SKM-1 (cell line): ENCODE measurements around the gene ERC1.
"Not testable (repeated sequence)": the region's sequence is repeated elsewhere in the genome, so short reads cannot be mapped to it uniquely, and the experiment has no call there.

Experiments
- DNase-seq: peaks from one replicate; lab custom pipeline; 2025; ENCODE audit not compliant: unreplicated experiment; lab: John Stamatoyannopoulos, UW

The ERC1 gene

DNA sequence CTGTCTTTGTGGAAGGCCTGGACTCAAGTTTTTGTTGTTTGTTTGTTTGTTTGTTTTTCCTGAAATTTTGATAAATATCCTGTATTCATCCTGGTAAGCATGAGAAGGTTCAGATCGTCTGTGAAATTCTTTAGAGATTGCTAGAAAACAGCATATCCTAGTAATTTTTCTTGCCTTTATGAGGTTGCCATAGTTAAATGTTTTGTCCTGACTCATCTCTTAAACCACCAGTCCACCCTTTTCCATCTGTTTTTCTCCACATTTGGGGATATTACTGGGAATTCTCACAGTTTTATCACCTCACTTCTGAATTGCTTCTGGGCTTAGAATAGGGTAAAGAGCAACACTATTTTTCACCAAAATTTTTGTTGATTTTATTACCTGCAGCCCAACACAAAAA, 355.1 kb downstream of the ERC1 start:
- DNase-seq: no peak

DNA sequence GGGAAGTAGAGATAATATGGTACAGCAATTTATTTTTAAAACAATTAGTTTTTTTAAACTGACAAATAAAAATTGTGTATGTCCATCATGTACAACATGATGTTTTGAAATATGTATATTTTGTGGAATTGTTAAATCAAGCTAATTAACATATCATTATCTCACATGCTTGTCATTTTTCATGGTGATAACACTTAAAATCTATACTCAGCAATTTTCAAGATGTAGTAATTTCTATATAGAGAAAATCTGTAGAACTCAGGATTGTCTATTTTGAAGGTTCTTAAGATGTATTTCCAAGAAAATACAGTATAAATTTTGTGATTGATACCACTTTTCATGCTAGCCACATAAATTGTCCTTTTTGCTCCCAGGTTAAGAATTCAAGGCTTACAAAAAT, 356.3 kb downstream of the ERC1 start:
- DNase-seq: no peak

DNA sequence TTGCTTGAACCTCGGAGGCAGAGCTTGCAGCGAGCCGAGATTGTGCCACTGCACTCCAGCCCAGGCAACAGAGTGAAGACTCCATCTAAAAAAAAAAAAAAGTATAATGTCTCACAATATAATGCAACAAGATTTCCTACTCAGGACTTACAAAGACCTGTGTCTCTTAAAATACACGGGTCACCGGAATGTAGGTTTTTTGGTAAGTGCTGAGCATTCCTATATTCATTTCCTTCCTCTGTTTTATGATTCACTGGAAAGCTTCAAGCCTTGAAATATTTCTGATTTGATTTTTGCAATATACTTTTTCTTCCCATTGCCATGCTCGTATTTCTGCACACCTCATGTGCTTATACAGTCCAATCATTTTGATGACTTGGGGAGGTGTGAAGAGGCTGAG, 357.6 kb downstream of the ERC1 start:
- no peak for DNase-seq

DNA sequence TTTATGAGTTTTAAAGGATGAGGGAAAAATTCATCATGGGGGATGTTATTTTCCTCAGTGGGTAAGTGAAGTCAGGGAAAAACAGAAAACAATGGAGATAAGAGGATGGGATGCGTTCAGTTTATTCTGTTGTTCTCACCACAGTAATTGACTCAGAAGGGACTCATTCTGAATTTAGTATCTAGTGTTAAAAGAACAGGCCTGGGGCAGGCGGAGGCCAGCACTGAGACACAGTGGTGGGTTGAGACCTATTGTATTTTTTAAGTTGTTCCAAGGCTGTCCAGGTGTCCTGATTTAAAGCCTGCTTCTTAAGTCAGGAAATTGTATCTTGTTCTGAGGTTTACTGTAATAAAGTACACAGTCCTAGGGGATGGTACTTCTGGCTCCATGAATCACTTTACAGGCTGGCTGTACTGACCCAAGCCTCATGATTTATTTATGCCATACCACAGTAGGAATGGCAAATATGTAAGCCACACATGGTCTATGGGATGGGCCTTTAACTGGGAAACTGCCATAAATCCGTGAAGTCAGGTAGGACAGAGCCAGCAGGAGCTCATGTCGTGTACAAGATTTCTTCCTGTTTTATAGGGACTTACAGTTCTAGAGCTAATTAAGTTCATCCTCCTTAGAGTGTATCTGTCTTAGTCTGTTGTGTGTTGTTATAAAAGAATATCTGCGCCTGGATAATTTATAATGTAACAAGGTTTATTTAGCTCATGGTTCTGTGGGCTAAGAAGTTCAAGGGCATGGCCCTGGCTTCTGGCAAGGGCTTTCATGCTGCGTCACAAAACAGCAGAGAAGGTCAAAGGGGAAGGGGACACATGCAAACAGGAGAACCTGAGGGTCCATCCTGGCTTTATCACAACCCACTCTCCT, 359.3 kb downstream of the ERC1 start:
- no peak for DNase-seq

DNA sequence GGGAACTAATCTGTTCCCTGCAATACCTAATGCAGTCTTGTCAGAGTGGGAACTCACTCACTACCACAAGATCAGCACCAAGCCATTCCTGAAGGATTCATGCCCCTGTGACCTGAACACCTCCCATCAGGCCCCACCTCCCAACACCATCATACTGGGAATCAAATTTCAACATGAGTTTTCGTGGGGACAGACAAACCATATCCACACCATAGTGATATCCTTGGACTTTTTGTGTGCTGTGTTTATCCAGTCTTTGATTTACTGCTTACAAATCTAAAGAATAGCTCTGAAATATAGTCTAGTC, 359.9 kb downstream of the ERC1 start:
- DNase-seq: no peak

DNA sequence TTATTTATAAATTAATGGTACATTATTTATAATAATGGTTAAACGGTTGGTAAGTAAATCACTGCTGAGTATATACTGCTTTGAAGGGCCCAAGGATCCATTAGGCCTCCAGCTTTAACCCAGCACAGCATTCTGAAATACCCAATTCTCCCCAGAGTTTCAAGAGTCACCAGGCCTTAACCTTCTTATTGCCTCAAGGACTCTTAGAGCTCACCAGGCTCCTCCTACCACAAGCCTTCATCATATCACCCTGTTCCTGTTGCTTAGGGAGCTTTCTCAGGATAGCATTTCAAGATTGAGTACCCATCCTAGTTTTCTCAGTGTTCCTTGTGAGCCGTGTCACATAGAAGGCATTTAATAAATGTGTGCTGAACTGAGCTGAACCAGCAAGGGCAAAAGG, 360.9 kb downstream of the ERC1 start:
- DNase-seq: no peak

DNA sequence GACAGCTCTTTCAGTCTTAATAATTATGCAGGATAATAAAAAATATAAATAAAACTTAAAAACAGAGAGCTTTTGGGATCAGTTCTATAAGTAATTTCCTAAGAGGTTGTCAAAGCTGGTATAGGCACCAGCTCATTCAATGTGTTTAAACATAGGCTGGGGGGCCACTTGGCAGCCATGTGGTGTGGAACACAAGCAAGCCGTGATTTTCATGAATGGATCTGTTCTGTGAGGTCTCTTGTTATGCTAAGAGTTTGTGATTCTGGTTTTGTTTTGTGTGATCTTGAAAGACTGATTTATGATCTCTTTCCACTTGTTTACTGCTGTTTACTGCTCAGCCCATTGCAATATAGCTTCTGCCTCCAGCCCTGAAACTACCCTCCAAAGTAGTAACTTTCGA, 362.4 kb downstream of the ERC1 start:
- DNase-seq: no peak

DNA sequence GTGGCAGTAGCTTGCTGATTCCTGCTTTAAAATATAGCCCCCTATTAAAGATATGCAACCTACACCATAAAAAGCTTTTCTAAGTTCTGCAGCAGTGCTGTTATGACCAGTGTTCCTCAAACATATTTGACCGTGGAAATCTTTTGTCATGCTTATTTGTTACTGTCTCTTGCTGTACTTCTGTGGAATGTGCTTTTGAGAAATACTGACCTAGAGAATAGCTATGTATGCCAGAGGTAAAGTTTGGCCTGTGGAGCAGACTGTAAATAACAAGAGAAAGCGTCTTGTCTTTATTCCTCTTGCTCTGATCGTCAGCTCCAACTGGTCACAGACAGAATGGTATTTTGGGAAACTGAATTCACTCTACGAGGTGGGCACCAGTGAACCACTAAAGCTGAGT, 364.4 kb downstream of the ERC1 start:
- no peak for DNase-seq

DNA sequence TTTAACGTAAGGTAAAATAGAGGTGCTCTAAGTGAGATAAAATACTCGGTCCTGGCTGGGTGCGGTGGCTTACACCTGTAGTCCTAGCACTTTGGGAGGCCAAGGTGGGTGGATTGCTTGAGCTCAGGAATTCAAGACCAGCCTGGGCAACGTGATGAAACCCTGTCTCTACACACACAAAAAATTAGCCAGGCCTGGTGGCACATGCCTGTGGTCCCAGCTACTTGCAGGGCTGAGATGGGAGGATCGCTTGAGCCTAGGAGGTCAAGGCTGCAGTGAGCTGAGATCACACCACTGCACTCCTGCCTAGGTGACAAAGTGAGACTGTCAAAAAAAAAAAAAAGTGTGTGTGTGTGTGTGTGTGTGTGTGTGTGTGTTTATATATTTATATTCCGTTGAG, 364.8 kb downstream of the ERC1 start:
- DNase-seq: not testable (repeated sequence)

DNA sequence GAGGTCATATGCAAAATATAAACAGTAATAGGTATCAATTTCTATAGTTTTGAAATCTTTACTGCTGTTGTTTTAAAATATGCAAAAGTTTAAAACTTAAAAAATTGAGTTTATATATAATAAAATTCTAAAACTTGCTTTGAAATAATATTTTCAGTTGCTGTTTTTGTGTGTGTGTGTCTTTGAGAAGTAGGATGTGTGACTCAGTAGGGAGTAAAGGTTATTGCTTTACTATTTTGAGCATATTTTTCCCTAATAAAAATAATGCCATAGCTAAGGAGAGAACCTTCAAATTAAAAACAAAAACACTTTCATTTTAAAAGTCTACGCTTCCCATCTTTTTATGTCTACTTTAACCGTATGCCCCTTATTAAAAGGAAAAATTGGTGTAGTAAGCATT, 365.3 kb downstream of the ERC1 start:
- no peak for DNase-seq

DNA sequence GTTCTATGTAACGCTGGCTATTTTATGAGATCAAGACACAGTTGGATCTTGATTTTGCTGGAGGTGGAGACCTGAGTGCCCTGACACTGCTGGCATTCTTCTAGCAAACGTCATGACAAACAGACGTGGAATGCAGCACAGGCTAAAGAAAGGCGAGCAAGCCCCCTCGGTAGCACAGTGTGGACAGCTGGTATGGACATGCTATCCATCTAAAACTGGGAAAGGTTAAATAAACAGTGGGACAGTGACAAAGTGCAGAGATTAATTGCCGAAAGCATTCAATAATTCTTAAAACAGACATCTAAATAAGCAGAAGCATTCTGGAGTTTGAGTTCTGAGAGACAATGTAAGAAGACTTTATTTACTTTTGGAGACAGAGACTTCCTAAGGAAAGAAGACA, 366.1 kb downstream of the ERC1 start:
- DNase-seq: no peak

DNA sequence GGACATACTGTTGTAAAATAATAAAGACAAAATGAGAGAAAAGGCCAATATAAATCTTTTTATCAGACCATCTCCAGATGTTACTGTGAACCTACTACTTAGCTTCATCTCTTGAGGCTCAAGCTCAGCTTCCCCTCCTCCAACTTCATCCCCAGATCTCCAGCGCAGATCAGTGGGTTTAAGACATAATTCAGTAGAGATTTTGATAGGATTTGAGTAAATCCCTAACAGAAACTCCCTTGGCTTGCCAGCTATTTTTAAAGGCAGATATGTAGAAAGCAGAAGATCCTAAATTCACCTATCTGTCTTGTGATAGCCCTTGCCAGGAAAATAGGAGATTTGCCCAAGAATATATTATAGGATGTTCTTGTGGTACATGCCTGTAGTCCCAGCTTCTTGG, 366.7 kb downstream of the ERC1 start:
- DNase-seq: no peak

DNA sequence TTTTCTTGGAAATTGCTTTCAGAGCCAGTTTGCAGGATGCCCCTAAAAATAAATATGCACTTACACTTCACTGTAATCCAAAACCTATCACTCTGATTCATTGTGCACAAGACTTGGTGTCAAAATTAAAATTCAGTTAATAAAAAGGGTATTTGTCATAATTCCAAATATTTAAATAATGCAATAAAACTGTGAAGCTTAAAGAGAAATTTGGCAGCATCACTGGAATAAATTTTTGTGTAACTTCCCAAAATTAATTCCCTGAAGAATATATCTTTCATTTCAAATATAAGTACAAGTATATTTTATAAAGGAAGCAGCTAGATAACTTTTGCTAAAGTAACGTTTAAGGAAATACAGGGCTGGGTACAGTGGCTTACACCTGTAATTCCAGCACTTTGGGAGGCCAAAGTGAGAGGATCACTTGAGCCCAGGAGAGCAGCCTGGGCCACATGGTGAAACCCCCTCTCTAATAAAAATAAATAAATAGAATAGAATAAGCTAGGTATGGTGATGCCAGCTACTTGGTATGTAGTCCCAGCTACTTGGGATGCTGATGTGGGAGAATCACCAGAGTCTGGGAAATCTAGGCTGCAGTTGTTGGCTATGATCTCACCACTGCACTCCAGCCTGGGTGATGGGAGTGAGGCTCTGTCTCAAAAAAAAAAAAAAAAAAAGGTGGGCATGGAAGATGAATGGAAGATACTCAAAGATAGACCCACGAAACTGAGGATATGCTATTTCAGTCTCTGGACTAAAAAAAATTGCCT, 369.6 kb downstream of the ERC1 start:
- no peak for DNase-seq

DNA sequence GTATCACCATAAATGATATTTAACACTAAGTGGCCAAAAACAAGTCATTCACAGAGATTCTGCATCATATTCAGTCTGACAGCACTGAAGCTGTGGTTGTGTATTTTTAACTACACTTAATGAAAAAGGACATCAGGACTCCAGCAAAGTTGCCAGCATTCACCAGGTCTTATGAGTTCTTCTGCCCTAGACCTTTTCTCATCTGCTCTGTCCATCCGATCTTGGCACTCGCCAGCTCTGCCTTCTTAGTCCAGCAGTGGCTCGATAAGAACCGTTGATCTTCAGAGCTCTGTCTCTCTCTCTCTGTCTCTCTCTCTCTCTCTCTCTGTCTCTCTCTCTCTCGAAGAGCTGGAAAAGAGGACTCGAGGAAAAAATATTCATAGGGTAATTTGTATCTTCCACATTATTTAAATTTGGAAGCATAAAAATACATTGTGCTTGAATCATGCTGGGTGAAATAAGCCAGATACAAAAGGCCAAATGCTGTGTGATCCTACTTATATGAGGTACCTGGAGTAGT, 371.2 kb downstream of the ERC1 start:
- no peak for DNase-seq

DNA sequence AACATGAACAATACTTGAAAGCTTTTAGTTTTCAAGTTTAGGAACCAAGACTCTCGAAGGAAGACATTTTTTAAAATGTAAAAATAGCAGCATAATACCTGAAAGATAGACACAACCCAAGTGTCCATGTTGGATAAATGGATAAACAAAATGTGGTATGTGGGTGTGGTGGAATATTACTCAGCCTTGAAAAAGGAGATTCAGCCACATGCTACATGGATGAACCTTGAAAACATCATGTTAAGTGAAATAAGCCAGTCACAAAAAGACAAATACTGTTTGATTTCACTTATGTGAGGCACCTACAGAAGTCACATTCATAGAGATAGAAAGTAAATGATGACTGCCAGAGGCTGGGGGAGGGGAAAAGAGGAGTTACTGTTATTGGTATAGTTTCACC, 374.7 kb downstream of the ERC1 start:
- no peak for DNase-seq

DNA sequence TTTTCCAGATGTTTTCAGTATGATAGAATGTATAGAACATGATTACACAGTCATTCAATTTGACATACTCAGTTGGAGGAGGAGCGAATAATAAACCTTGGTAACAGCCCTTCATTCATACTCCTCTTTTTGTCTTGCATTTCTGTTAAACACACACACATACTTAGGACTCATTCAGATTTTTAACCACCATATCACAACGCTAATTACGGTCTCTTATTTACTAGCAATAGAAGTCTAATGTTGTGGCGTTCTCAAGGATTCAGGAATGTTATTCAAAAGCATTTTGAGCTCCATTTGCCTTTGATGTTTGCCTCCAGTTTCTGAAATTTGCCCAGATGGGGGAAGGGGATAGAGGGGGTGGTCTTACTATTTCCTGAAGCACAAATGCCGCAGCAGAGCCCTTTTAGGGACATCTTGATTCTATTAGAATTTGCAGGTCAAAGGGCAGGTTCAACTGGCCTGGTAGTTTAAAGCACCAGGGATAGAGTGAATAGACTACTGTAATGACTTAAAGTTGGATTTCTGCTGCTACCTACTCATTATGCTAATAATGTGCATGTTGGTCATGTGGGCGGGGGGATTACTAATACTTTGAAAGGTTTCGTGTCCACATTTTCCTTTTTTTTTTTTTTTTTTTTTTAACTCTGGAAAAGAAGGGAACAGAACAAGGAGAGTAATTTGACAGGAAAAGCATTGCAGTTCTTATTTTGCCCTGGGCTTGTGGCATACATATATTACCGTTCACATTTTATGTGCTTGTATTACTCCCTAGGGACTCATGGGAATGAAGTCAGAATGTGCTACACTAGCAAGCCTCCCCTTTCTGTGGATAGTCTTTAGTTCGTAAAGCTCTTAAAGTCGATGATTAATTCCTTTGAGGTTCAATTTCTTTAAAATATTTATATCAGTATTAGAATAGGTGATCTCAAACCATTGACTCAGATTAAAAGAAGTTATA, 376.6 kb downstream of the ERC1 start:
- DNase-seq: no peak

DNA sequence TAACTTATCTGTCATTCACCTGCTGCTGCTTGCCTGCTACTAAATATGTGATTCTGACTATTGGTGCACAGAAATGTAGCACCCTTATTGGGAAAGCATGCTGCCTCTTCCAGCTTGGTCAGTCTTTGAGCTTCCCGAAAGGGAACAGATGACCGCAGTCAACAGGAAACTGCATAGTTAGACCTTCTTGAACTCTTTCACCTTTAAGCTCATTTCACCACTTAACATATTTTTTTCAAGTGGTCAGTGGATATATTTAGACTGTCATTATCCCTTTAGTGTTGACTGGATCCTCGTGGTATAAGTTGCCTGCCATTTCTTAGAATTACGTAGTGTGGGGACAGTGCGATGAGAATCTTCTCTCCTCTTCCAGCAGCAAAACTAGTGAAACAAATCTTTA, 378.4 kb downstream of the ERC1 start:
- DNase-seq: no peak

DNA sequence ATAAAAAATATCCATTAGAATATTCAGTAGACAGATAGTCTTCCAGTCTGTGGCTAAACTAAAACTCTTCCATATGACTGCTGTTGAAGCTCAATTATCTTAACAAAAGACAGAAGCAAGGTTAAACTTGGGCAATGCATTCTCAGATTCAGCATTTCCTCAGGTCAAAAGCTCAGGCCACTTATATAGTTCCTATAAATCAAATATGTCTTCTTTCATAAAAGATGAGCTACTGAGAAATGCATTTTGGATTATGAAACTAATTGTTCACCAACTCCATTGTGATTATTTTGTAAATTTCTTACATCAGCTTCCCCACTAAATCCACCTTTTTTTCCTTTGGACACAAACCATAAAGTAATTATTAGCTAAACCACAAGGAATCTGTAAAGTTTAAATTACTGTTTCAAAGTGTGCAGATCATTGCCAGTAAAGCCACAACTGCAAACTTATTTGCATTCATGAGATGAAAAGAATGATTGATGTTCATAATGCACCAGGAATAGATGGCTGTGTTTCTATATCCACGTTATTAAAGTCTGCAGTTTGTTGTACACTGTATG, 379.0 kb downstream of the ERC1 start:
- no peak for DNase-seq

DNA sequence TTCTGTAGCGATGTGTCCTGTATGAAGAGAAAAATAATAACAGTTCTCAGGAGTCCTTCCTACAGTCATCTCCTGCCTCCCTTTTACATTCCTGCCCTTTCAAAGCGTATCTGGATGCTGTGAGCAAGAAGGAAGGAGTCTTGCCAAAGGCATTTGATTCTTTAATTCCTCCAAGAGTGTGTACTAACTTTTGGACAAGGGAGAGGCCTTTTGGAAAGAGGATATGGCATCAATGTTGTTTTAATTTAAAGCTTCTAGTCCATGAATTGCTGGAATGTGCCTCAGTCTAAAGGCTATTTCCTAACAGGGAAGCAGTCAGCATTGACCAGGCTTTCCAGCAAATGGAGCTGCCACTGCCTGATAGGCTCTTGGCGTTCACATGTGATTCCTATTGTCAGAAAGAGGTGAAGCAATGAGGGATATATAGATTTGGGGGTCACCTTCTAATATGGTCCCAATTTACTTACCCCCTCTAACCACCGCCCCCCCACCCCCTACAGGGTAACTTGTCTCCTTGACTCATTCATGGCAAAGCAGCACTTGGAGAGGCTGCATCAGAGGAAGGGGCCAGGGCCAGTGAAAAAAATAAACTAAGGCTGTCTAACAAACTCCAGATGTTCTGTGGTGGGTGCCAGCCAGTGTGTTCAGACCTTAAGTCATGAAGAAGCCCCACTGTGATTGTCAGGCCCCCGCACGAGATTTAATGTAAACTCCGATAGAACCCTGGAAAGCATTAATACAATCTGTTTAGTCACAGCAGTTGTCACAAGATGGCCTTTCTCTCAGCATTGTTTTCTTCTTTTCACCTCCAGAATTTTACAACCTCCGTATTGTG, 383.1 kb downstream of the ERC1 start:
- DNase-seq: no peak

DNA sequence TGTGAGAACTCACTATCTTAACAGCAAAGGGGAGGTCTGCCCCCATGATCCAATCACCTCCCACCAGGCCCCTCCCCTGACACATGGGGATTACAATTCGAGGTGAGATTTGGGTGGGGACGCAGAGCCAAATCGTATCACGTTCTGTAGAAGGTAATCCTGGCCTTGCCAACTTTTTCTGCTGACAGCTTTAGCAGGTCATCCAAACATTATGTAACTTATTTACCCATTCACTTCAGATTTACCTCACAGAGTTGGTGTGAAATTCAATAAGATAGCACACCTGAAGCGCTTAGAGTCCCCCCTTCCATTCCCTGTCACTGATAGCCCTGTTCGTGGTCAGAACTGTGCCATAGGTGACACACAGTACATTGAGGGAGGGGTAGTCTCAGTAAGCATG, 384.3 kb downstream of the ERC1 start:
- no peak for DNase-seq
